Mesodermal cell (in vitro differentiated cells): Measurements from ENCODE around the gene CBFB.
A peak's percentile ranks its signal among the peaks of the same experiment; 100 is the strongest.

Source experiments
- H3K27ac ChIP-seq: 2 replicates; pipeline ENCODE4 v1.7.0; 2013; ENCODE audit warnings: mild to moderate bottlenecking, low read depth, low read length, moderate library complexity; ENCODE audit not compliant: severe bottlenecking
- H3K36me3 ChIP-seq: 2 replicates; pipeline ENCODE4 v1.7.1; 2013; ENCODE audit warnings: mild to moderate bottlenecking, low read length, moderate library complexity; ENCODE audit not compliant: control insufficient read depth, insufficient read depth
- H3K4me1 ChIP-seq: one replicate; pipeline ENCODE4 v1.7.1; 2013; ENCODE audit warnings: mild to moderate bottlenecking, low read length; ENCODE audit not compliant: insufficient read depth, control insufficient read depth, poor library complexity, severe bottlenecking
- H3K4me3 ChIP-seq: 2 replicates; pipeline ENCODE4 v1.7.0; 2013; ENCODE audit warnings: low read length, control low read depth, mild to moderate bottlenecking; ENCODE audit not compliant: insufficient read depth, poor library complexity, severe bottlenecking; ENCODE audit errors: extremely low read depth
- H3K9me3 ChIP-seq: 2 replicates; pipeline ENCODE4 v1.7.1; 2013; ENCODE audit warnings: mild to moderate bottlenecking, low read length, moderate library complexity; ENCODE audit not compliant: control insufficient read depth
- WGBS, 2 experiments: methylation state at CpG; one replicate each; pipeline ENCODE4 v1.1.5; 2013; ENCODE audit warnings: missing lambda C conversion rate in 2 of 2; ENCODE audit not compliant: insufficient coverage in 2 of 2; 5-methylcytosine and 5-hydroxymethylcytosine counted together

Gene CBFB

GRCh38 chr16:67017421-67017750 lies 11.6 kb upstream of the CBFB start:
- Histone ChIP-seq H3K4me1 (peaks cover 29% of the 10 kb centered on the region), H3K4me3 (no peak overlapping the region), H3K27ac (no peak overlapping the region), H3K9me3 (no peaks in the 10 kb centered on the region), H3K36me3 (no peaks in the 10 kb centered on the region)
- 90 to 92% methylated on average over 3 to 4 of the region's 4 CpGs for WGBS, 2 experiments

- WGBS, 2 experiments: 26% methylated on average over 6 of the region's 6 CpGs
These were observed 11.0 kb upstream of the CBFB start for GRCh38 chr16:67017810-67018488.

GRCh38 chr16:67019171-67019570 lies 9.8 kb upstream of the CBFB start:
- Histone ChIP-seq H3K4me3 (no peak overlapping the region), H3K4me1 (peaks cover 38% of the 10 kb centered on the region), H3K27ac (no peak overlapping the region), H3K9me3 (no peaks in the 10 kb centered on the region), H3K36me3 (no peaks in the 10 kb centered on the region)
- 89 to 93% methylated on average over 7 to 8 of the region's 8 CpGs for WGBS, 2 experiments

More at GRCh38 chr16:67017810-67018488, 11.0 kb upstream of the CBFB start:
- Histone ChIP-seq H3K36me3 (no peaks in the 10 kb centered on the region), H3K4me3 (no peak overlapping the region), H3K4me1 (peaks cover 35% of the 10 kb centered on the region), H3K9me3 (no peaks in the 10 kb centered on the region), H3K27ac (no peak overlapping the region)

GRCh38 chr16:67021321-67021720 lies 7.6 kb upstream of the CBFB start:
- Histone ChIP-seq H3K4me1 (peaks cover 43% of the 10 kb centered on the region), H3K4me3 (no peak overlapping the region), H3K9me3 (no peaks in the 10 kb centered on the region), H3K27ac (no peak overlapping the region), H3K36me3 (no peaks in the 10 kb centered on the region)
- WGBS, 2 experiments: 88 to 100% methylated on average over 1 of the region's 3 CpGs

- no peaks in the 10 kb centered on the region for H3K9me3 ChIP-seq
- H3K36me3 ChIP-seq: no peaks in the 10 kb centered on the region
- no peak overlapping the region for H3K4me3 ChIP-seq
- WGBS, 2 experiments: 72 to 81% methylated on average over 3 of the region's 4 CpGs
- peaks cover 46% of the 10 kb centered on the region for H3K4me1 ChIP-seq
- H3K27ac ChIP-seq: peak overlapping the region; percentile 84
These were observed 6.3 kb upstream of the CBFB start for GRCh38 chr16:67022531-67023214.

- WGBS, 2 experiments: no CpG with 5 or more reads among the region's 1 CpG
- Histone ChIP-seq H3K27ac (no peak overlapping the region), H3K36me3 (no peaks in the 10 kb centered on the region), H3K4me3 (no peak overlapping the region), H3K4me1 (peaks cover 46% of the 10 kb centered on the region), H3K9me3 (no peaks in the 10 kb centered on the region)
These were observed 5.3 kb upstream of the CBFB start for GRCh38 chr16:67023689-67024088.

GRCh38 chr16:67024384-67025209 lies 4.4 kb upstream of the CBFB start:
- 67% methylated on average over 1 of the region's 4 CpGs; no CpG with 5 or more reads in 1 of the 2 experiments for WGBS, 2 experiments

GRCh38 chr16:67025210-67025550 lies 3.8 kb upstream of the CBFB start:
- no peak overlapping the region for H3K4me3 ChIP-seq
- peaks cover 4% of the 10 kb centered on the region for H3K36me3 ChIP-seq
- H3K9me3 ChIP-seq: no peaks in the 10 kb centered on the region
- H3K27ac ChIP-seq: peak overlapping the region; percentile 11
- peaks cover 46% of the 10 kb centered on the region for H3K4me1 ChIP-seq

More at GRCh38 chr16:67024384-67025209, 4.4 kb upstream of the CBFB start:
- H3K9me3 ChIP-seq: no peaks in the 10 kb centered on the region
- H3K27ac ChIP-seq: peak overlapping the region; percentile 11
- H3K4me1 ChIP-seq: peaks cover 46% of the 10 kb centered on the region
- H3K36me3 ChIP-seq: no peaks in the 10 kb centered on the region
- no peak overlapping the region for H3K4me3 ChIP-seq

GRCh38 chr16:67026570-67026969 lies 2.4 kb upstream of the CBFB start:
- peaks cover 17% of the 10 kb centered on the region for H3K36me3 ChIP-seq
- no peak overlapping the region for H3K27ac ChIP-seq
- H3K9me3 ChIP-seq: no peaks in the 10 kb centered on the region
- peaks cover 38% of the 10 kb centered on the region for H3K4me1 ChIP-seq
- 100% methylated on average over 3 of the region's 4 CpGs for WGBS, 2 experiments
- no peak overlapping the region for H3K4me3 ChIP-seq

- Histone ChIP-seq H3K4me1 (peaks cover 42% of the 10 kb centered on the region), H3K36me3 (peaks cover 21% of the 10 kb centered on the region), H3K27ac (no peak overlapping the region), H3K9me3 (no peaks in the 10 kb centered on the region), H3K4me3 (no peak overlapping the region)
- WGBS, 2 experiments: 97 to 99% methylated on average over 5 to 6 of the region's 6 CpGs
These were observed 1.9 kb upstream of the CBFB start for GRCh38 chr16:67027046-67027445.
